Ecto neural progenitor cell (in vitro differentiated cells): Measurements from ENCODE around the gene SPG11.
"Not testable (repeated sequence)": the region's sequence is repeated elsewhere in the genome, so short reads cannot be mapped to it uniquely, and the experiment has no call there.

Experiments used
- DNase-seq: peaks from one replicate; pipeline ENCODE4 v3.0.0-alpha.2; 2018; ENCODE audit warnings: low spot score

Gene SPG11

GRCh38 chr15:44673639-44674038 lies 10.2 kb upstream of the SPG11 start:
- no peak for DNase-seq

- no peak for DNase-seq
Observed at GRCh38 chr15:44670087-44670950, 6.9 kb upstream of the SPG11 start.

- no peak for DNase-seq
Observed at GRCh38 chr15:44668921-44669320, 5.5 kb upstream of the SPG11 start.

- no peak for DNase-seq
Observed at GRCh38 chr15:44667039-44667360, 3.5 kb upstream of the SPG11 start.

- DNase-seq = no peak
Observed at GRCh38 chr15:44666210-44667038, 3.0 kb upstream of the SPG11 start.

GRCh38 chr15:44662478-44663409 lies 718 bp downstream of the SPG11 start:
- no peak for DNase-seq

GRCh38 chr15:44661576-44661975 lies 1.9 kb downstream of the SPG11 start:
- no peak for DNase-seq

- DNase-seq = no peak
Observed at GRCh38 chr15:44659056-44659455, 4.4 kb downstream of the SPG11 start.

- DNase-seq = no peak
Observed at GRCh38 chr15:44657378-44657777, 6.1 kb downstream of the SPG11 start.

- DNase-seq = no peak
Observed at GRCh38 chr15:44656913-44657312, 6.5 kb downstream of the SPG11 start.

- no peak for DNase-seq
Observed at GRCh38 chr15:44656298-44656697, 7.2 kb downstream of the SPG11 start.

- DNase-seq = no peak
Observed at GRCh38 chr15:44654858-44655257, 8.6 kb downstream of the SPG11 start.

GRCh38 chr15:44647637-44648036 lies 15.8 kb downstream of the SPG11 start:
- DNase-seq = no peak

- no peak for DNase-seq
Observed at GRCh38 chr15:44647036-44647435, 16.4 kb downstream of the SPG11 start.

GRCh38 chr15:44646460-44646859 lies 17.0 kb downstream of the SPG11 start:
- no peak for DNase-seq

GRCh38 chr15:44641651-44642050 lies 21.8 kb downstream of the SPG11 start:
- no peak for DNase-seq

GRCh38 chr15:44636976-44637375 lies 26.5 kb downstream of the SPG11 start:
- DNase-seq = no peak

GRCh38 chr15:44633603-44634002 lies 29.9 kb downstream of the SPG11 start:
- DNase-seq = no peak

GRCh38 chr15:44625286-44625685 lies 38.2 kb downstream of the SPG11 start:
- not testable (repeated sequence) for DNase-seq

- no peak for DNase-seq
Observed at GRCh38 chr15:44623178-44623577, 40.3 kb downstream of the SPG11 start.

- no peak for DNase-seq
Observed at GRCh38 chr15:44620081-44620480, 43.4 kb downstream of the SPG11 start.

- no peak for DNase-seq
Observed at GRCh38 chr15:44616974-44617373, 46.5 kb downstream of the SPG11 start.
